ENCODE measurements around the gene MMP14.
"Not testable (repeated sequence)": the region's sequence is repeated elsewhere in the genome, so short reads cannot be mapped to it uniquely, and the experiment has no call there.

Gene MMP14

DNA sequence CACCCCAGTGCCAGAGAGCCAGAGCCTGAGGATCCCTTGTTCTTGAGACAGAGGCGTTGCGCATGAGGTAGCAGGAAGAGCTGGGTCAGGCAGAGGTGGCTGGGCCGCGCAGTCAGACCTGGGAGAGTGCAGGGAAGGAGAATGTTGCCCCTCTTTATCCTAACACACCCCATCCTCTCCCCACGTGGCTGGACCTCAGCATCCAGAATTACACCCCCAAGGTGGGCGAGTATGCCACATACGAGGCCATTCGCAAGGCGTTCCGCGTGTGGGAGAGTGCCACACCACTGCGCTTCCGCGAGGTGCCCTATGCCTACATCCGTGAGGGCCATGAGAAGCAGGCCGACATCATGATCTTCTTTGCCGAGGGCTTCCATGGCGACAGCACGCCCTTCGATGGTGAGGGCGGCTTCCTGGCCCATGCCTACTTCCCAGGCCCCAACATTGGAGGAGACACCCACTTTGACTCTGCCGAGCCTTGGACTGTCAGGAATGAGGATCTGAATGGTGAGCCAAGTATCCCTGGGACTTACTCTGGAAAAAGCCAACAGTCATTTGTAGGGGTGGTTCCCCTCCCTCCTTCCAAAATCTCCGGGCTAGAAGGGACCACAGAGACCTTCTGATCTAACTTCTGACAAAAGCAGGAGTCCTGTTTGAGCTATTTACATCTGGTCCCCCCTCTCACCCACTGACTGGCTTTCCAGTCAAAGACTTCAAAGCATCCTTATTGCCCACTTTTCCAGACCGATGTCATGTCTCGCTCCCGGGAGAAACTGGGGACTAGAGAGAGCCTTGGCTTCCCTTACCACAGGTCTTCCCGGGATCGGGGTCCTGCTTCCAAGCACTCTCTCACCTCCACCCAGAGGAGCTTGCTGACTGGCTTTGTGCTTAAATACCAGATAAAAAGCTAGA, 6.1 kb downstream of the MMP14 start:
- DNase-seq: no peak

DNA sequence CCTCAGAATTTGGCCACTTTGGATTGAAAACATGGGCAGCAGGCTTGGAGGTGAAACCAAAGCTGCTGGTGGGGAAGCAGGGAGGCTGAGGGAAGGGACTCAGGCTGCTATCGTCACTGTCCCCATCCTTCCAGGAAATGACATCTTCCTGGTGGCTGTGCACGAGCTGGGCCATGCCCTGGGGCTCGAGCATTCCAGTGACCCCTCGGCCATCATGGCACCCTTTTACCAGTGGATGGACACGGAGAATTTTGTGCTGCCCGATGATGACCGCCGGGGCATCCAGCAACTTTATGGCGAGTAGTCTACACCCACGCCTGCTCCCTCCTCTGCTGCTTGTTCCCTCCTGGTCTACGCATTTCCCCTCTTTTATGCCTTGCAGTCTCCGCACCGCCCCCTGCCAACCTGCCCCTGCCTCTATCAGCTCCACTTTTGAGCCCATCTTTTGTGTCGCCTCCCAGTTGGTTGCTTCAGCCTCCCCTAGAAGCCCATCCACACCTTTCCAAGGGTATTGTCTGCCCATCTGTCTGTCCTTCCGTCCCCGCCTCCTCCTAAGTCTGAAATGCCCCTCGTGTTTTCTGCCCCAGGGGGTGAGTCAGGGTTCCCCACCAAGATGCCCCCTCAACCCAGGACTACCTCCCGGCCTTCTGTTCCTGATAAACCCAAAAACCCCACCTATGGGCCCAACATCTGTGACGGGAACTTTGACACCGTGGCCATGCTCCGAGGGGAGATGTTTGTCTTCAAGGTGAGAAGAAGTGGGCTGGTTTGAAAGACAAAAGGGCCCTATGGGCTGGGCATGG, 6.9 kb downstream of the MMP14 start:
- DNase-seq: no peak

DNA sequence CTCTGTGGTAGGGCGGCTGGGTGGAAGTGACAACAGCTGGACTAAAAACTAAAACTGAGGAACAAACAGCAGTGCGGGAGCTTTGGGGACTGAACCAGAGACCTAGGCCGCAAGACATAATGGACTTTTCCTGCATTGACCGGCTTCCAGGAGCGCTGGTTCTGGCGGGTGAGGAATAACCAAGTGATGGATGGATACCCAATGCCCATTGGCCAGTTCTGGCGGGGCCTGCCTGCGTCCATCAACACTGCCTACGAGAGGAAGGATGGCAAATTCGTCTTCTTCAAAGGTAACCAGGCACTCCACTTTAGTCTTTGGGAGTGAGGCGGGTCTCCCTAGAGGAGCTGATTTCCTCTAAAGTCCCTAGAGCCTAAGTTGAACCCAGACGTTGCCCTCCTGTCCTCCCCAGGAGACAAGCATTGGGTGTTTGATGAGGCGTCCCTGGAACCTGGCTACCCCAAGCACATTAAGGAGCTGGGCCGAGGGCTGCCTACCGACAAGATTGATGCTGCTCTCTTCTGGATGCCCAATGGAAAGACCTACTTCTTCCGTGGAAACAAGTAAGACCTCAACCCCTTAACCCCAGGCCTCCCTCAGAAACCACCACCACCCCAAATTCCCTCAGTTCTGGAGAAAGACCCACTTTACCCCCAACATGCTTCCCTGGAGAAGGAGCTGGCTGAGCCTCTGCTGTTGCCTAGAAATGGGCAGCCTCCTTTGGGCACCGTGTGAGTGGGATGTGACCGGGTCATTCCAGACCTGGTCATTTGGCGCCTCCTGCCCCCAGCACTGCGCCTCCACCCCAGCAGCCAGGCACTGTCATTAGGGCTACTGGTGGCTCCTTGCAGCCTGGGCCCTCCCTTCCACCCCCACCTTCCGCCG, 8.1 kb downstream of the MMP14 start:
- DNase-seq: no peak

- DNase-seq: no peak
Observed at GRCh38 chr14:22845103-22845394, 8.7 kb downstream of the MMP14 start.

DNA sequence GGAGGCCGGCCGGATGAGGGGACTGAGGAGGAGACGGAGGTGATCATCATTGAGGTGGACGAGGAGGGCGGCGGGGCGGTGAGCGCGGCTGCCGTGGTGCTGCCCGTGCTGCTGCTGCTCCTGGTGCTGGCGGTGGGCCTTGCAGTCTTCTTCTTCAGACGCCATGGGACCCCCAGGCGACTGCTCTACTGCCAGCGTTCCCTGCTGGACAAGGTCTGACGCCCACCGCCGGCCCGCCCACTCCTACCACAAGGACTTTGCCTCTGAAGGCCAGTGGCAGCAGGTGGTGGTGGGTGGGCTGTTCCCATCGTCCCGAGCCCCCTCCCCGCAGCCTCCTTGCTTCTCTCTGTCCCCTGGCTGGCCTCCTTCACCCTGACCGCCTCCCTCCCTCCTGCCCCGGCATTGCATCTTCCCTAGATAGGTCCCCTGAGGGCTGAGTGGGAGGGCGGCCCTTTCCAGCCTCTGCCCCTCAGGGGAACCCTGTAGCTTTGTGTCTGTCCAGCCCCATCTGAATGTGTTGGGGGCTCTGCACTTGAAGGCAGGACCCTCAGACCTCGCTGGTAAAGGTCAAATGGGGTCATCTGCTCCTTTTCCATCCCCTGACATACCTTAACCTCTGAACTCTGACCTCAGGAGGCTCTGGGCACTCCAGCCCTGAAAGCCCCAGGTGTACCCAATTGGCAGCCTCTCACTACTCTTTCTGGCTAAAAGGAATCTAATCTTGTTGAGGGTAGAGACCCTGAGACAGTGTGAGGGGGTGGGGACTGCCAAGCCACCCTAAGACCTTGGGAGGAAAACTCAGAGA, 9.6 kb downstream of the MMP14 start:
- DNase-seq: no peak

- no peak for DNase-seq
Observed at GRCh38 chr14:22846811-22847307, 10.5 kb downstream of the MMP14 start.

DNA sequence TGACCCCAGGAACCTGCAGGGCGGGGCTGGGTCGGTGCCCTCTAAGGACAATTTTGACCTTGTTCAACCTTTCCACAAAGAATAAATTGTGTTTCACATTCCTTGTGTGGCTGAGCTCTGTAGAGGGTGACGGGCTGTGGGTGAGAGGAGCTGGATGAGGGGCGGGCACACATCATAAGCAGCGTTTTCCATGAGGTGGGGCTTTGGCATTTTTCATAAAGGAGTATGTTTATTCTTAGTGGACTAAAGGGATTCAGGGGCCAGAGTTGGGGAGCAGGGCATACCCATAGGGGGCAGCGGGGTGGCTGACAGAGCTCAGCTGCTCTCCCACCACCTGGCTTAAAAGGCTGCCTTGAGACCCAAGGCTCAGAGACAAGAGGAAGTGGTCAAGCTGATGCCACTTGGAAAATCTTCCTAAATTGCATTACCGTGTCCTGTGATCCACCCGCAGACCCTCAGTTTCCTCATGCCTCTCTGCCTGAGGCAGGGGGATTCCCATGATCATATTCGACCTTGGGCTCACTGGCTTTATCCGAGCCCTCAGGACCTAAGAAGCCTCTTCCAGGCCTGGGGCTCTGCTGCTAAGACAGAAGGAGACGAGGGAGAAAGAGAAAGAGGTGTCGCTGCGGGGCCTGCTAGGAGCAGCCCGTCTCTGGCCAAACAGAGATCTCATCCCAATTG, 11.4 kb downstream of the MMP14 start:
- peak; percentile 68 for DNase-seq

GRCh38 chr14:22848351-22849164, 12.2 kb downstream of the MMP14 start:
- peak; percentile 97 for DNase-seq

DNA sequence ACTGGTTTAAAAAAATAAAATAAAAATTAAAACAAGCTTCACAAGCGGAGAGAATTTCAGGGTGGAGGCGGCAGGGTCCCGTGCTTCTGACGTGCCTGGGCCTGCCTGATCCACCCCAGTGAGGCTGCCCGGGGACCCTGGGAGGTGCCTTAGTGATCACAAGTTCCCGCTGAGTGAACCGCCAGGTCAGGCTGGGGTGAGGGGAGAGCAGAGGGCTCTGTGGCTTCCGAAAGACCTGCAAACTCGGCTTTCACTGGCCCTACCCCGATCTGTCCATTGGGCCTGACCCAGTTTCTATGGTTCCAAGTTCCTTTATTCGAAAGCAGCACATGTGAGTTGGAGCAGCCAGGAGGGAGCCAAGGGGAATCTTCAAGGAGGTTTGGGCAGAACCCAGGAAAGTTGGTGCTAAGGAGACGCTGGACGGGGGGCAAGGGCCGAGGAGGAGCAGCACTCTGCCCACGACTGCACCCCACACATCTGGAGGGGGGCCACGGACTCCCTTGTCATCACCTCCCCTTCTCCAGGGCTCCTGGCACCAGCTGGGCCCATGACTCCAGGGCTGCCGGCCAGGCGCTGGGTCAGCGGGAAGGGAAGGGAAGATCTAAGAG, 12.9 kb downstream of the MMP14 start:
- DNase-seq: peak; percentile 87

DNA sequence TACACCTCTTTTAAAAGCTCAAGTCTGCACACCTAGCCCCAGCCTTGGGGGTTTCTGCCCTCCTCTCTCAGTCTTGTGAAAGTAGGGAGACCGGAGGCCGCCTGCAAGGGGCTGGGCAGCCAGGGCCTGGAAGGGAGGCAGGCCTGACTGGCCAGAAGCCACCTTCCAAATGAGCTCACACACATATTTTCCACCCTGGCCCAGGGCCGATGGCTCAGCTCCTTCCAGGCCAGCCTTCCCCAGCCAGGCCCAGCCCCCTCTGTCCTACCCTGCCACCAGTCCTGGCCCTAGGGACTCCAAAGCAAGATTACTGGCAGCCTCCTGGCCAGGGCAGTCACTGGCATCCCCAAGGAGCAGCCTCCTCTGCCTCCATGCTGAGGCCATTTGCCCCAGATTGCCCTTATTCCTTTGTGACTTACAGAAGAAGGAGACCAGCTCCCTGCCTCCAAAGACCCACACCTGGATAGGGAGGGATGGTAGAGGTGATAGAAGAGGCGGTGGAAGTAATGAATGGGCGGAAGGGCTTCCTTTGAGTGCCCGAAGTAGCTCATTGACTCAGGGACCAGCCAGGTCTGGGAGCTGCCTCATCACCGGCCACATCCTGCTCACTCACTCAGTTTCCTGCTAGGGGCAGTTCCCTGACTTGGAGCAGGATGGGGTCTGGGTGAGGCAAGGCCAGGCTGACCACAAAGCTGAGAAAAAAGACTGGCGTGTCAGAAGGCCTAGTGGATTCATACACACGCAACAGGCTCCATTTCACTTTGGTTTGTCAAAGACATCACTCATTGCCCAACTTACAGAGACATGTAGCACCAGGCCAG, 14.8 kb downstream of the MMP14 start:
- peak; percentile 91 for DNase-seq

DNA sequence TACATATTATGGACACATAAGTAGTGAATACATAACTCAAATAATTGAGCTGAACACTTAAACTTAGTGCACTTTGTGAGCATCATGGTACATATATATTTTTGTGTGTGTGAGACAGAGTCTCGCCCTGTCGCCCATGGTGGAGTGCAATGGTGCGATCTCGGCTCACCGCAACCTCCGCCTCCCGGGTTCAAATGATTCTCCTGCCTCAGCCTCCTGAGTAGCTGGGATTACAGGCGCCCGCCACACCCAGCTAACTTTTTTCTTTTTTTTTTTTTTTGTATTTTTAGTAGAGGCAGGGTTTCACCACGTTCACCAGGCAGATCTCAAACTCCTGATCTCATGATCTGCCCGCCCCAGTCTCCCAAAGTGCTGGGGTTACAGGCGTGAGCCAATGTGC, 15.8 kb downstream of the MMP14 start:
- DNase-seq: not testable (repeated sequence)

DNA sequence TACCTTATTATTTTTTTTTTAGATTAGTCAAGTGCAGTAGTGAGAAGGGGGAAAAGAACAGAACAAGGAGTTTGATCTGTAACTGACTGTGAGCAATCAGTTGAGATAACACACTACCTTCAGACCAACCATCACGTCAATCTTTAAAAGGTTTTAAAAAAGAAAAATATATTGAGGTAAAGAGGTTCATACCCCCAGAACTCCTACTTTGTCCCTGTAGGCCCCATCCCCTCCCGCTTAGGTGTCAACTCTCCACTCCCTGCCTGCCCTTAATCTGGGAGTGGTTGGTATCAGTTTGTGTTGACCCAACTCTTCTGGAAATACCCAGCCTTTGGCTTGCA, 16.2 kb downstream of the MMP14 start:
- no peak for DNase-seq

- peak; percentile 94 for DNase-seq
Observed at GRCh38 chr14:22852940-22853767, 16.8 kb downstream of the MMP14 start.

GRCh38 chr14:22854296-22854695, 17.9 kb downstream of the MMP14 start:
- DNase-seq: not testable (repeated sequence)

- no peak for DNase-seq
Observed at GRCh38 chr14:22854963-22855724, 18.8 kb downstream of the MMP14 start.

DNA sequence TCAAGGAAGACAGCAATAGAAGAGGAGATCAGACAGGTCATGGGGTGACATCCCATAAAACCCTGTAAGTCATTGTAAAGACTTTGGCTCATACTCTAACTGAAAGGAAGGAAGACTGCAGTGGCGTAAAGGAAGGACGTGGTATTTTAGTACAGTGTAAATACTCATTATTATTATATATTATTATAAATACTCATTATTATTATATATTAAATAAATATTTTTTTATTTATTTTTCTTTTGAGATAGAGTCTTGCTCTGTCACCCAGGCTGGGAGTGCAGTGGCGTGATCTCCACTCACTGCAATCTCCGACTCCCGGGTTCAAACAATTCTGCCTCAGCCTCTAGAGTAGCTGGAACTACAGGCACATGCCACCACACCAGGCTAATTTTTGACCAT, 20.0 kb downstream of the MMP14 start:
- DNase-seq: no peak

- DNase-seq: peak; percentile 4
Observed at GRCh38 chr14:22860377-22860776, 24.0 kb downstream of the MMP14 start.

GRCh38 chr14:22861651-22862050, 25.3 kb downstream of the MMP14 start:
- DNase-seq: peak; percentile 13

Data from left hindlimb (tissue), 1 donor.